ENCODE data around the gene RGS3. TPM values are rescaled to one million over a fixed set of nuclear protein-coding genes. Genes with fewer than 3 reads are reported as not detected.

RGS3 gene
- total RNA-seq, 4 donors from 2014 or later, result 43.9 to 122 (median 72.7) TPM

DNA sequence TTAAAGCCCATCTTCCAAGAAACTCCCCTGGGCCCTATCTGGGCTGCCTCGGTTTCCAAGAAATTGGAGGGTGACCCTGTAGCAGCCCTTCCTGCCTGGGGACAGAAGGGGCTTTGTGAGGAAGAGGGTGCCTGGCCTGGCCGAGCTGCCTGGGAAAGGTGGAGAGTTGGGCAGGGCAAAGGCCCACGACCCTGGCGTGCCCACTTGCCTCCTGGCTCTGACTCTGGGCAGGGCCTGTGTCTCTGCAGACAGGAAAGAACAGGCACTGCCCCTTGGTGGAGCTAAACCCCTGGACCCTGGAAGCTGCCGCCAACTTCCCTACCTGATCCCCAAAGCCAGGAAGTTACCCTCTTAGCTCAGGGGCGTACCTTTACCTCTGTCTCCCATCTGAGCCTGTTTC lies 149.3 kb downstream of the RGS3 start:
- Histone ChIP-seq H3K4me1 (peaks cover 0 to 66% (median 25%) of the 10 kb centered on the region in 3 donors), H3K27ac (no peak overlapping the region), H3K4me3 (no peak overlapping the region), H3K27me3 (no peaks in the 10 kb centered on the region), H3K9me3 (no peaks in the 10 kb centered on the region), H3K36me3 (no peaks in the 10 kb centered on the region)
- TF ChIP-seq EP300 (IDR thresholded peaks at IDR 0.05), result no peak
- TF ChIP-seq POLR2A (IDR thresholded peaks at IDR 0.05), result no peak
- TF ChIP-seq, protein P1, sequence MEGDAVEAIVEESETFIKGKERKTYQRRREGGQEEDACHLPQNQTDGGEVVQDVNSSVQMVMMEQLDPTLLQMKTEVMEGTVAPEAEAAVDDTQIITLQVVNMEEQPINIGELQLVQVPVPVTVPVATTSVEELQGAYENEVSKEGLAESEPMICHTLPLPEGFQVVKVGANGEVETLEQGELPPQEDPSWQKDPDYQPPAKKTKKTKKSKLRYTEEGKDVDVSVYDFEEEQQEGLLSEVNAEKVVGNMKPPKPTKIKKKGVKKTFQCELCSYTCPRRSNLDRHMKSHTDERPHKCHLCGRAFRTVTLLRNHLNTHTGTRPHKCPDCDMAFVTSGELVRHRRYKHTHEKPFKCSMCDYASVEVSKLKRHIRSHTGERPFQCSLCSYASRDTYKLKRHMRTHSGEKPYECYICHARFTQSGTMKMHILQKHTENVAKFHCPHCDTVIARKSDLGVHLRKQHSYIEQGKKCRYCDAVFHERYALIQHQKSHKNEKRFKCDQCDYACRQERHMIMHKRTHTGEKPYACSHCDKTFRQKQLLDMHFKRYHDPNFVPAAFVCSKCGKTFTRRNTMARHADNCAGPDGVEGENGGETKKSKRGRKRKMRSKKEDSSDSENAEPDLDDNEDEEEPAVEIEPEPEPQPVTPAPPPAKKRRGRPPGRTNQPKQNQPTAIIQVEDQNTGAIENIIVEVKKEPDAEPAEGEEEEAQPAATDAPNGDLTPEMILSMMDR (IDR thresholded peaks at IDR 0.05), result no peak
- TF ChIP-seq POLR2AphosphoS5 (IDR thresholded peaks at IDR 0.05), result no peak
- no CpG with 5 or more reads among the region's 6 CpGs for WGBS, 2 donors (ENCODE audit: low coverage in 1 of 2)
- ATAC-seq, result no peak

DNA sequence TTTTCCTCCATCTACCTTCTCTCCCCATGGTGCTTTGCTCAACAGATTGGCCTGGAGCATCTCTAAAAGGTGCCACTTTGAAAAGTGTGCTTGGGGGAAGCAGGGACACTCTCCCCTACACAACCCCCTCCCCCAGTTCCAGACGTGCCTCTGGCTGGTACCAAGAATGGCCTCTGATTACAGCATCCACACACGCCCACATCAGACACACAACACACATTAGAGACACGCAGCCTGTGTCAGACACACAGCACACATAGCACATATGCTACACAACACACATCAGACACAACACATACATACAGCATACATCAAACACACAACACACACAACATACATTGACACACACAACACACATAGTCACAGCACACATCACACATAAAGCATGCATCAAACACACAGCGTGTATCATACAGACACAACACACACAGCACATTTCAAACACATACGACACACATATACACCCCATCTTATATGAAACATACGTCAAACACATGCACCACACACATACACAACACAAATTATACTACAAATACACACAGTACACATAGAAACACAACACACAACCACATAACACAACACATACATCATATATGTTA lies 150.4 kb downstream of the RGS3 start:
- Histone ChIP-seq H3K36me3 (no peaks in the 10 kb centered on the region), H3K27me3 (no peaks in the 10 kb centered on the region), H3K4me3 (no peak overlapping the region), H3K27ac (peak overlapping the region in 2 of 4 donors; percentile 70 to 72), H3K9me3 (no peaks in the 10 kb centered on the region), H3K4me1 (peaks cover 0 to 58% (median 25%) of the 10 kb centered on the region in 3 donors)
- TF ChIP-seq EP300 (IDR thresholded peaks at IDR 0.05), result no peak
- TF ChIP-seq, protein P1 (IDR thresholded peaks at IDR 0.05), result no peak
- no peak for TF ChIP-seq POLR2A (IDR thresholded peaks at IDR 0.05)
- TF ChIP-seq POLR2AphosphoS5 (IDR thresholded peaks at IDR 0.05), result no peak
- no peak for ATAC-seq
- WGBS, 2 donors (ENCODE audit: low coverage in 1 of 2), result 86 to 91% methylated on average over 5 of the region's 6 CpGs

DNA sequence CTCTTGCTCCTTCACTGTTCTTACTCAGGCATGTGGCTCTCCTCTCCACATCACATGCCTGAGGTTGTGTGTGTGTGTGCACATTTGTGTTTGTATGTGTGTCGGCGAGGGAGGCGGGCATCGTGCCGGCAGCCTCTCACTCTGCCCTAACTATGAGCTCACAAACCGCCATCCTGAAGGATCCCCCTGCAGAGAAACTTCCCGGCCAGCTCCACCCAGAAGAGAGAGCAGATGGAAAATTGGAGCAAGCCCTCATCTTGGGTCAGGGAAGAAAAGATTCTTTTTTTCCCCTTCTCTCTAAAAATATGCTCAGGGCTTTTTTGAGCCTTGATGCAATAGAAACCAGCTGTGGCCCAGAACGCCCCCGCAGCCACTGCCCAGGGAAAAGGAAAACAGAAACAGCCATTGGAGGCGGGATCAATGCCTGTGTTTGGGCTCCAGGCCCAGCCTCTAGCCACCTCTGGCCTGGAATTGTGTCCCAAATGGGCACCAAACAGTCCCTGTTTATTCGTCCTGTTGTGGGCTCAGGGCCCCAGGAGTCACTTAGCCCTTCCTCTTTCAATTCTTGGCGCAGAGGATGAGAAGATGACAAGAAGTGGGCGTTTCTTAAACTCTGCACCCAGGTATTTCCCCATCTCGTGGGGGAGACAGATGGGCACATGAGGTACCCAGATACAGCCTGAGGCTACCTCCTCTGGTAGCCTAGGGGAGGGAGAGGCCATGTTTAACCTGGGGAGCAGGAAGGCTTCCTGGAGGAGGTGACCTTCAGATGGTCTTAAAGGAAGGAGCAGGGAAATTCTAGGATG lies 151.5 kb downstream of the RGS3 start:
- peak overlapping the region; percentile 22 to 72 (median 70) for H3K27ac ChIP-seq
- no peaks in the 10 kb centered on the region for H3K27me3 ChIP-seq
- ATAC-seq, result peak; percentile 52
- no peaks in the 10 kb centered on the region for H3K36me3 ChIP-seq
- TF ChIP-seq EP300 (IDR thresholded peaks at IDR 0.05), result no peak
- TF ChIP-seq POLR2AphosphoS5 (IDR thresholded peaks at IDR 0.05), result peak; percentile 66
- TF ChIP-seq, protein P1 (IDR thresholded peaks at IDR 0.05), result no peak
- no peak for TF ChIP-seq POLR2A (IDR thresholded peaks at IDR 0.05)
- H3K4me1 ChIP-seq, result peaks cover 0 to 54% (median 21%) of the 10 kb centered on the region in 3 donors
- H3K9me3 ChIP-seq, result no peaks in the 10 kb centered on the region
- WGBS, 2 donors (ENCODE audit: low coverage in 1 of 2), result 7 to 49% methylated on average over 3 to 7 of the region's 14 CpGs
- H3K4me3 ChIP-seq, result no peak overlapping the region

DNA sequence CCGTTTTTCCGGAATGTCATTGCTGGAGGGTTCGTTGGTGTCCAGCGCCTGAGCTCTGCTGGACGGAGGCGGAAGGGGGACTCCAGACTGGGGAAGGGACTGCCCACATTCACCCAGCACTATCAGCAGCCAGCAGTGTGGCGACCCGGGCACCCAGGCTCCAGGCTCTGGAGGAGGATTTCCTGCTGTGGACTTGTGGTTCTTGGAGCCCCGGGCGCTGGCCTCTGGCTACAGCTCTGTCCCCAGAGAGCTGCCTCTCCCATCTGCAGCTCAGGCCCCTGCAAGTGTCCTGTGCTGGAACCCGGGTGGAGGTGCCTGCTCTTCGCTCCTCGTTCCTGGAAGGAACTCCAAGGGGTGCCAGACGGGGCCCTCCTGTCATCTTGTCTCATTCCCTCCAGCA lies 152.6 kb downstream of the RGS3 start:
- no peaks in the 10 kb centered on the region for H3K9me3 ChIP-seq
- TF ChIP-seq, protein P1 (IDR thresholded peaks at IDR 0.05), result no peak
- TF ChIP-seq POLR2AphosphoS5 (IDR thresholded peaks at IDR 0.05), result no peak
- TF ChIP-seq POLR2A (IDR thresholded peaks at IDR 0.05), result no peak
- H3K4me1 ChIP-seq, result peaks cover 4 to 54% (median 29%) of the 10 kb centered on the region in 3 donors
- no peaks in the 10 kb centered on the region for H3K27me3 ChIP-seq
- H3K4me3 ChIP-seq, result no peak overlapping the region
- ATAC-seq, result no peak
- H3K36me3 ChIP-seq, result no peaks in the 10 kb centered on the region
- H3K27ac ChIP-seq, result peak overlapping the region in 3 of 4 donors; percentile 70 to 72 (median 70)
- 17 to 68% methylated on average over 3 to 4 of the region's 14 CpGs for WGBS, 2 donors (ENCODE audit: low coverage in 1 of 2)

All from gastroesophageal sphincter (tissue), 4 donors.